GM19372 (cell line): ENCODE results near the gene ZNF587.
"Not testable (repeated sequence)": the region's sequence is repeated elsewhere in the genome, so short reads cannot be mapped to it uniquely, and the experiment has no call there.

Experiments used
- ATAC-seq: cut with Tn5 transposase; IDR thresholded peaks from one replicate; pipeline ENCODE4 v1.9.1; 2021; ENCODE audit warnings: mild to moderate bottlenecking, low read depth, moderate library complexity; ENCODE audit not compliant: unreplicated experiment

The ZNF587 gene

DNA sequence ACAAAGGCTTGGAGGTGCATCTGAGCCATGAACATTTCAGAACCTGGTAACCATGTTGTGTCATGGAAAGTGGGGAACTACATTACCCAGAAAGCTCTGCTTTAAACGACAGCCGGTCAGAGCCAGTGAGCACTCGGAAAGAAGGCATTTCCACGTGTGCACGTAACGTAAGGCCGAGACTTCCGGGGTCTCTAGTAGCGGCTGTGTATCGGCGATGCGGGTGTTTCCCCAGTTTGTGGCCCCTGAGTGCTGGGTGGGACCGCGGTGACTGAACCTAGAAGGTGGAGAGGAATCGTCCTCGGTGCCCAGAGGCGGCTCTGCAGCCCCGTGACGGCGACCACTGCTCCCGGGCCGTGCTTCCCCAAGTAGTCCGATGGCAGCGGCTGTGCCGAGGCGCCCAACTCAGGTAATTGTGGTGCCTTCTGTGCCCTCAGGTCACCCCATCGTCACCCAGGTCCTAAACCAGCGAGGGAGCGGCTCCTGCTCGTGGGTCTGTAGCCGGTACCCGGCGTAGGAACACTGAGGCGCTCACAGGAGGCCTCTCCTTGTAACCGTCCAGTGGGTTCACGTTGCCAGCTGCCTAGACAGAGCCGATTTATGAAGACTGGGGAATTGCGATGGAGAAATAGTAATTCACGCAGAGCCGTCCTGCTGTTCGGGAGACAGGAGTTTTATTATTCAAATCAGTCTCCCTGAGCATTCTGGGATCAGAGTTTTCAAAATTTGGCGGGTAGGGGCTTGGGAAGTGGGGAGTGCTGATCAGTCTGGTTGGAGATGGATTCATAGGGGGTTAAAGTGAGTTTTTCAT is at the start of gene ZNF587:
TSS of gene ZNF587 (plus strand) at position 194 of the 808 bp plus-strand sequence. CDS start at position 374, 180 bp downstream.
- ATAC-seq, result peak; percentile 94

DNA sequence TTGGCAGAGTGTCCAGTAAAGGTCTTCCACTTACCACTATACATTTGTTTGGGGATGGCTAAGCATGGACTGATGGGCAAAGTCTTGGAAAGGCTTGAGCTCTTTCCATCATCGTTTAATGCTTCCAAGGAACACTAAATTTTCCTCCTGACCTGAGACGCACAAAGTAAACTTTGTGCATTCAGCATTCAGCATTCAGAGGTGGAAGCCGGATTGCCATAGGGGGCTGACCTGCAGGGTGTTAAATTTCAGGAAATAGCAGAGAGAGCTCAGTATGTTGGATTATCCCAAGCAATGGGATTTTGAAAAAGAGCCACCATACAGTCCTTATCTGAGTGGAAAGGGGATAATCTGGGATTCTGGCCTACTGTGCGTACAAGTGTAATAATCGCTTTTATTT is 49.0 kb upstream of the ZNF587 start:
- ATAC-seq, result no peak

DNA sequence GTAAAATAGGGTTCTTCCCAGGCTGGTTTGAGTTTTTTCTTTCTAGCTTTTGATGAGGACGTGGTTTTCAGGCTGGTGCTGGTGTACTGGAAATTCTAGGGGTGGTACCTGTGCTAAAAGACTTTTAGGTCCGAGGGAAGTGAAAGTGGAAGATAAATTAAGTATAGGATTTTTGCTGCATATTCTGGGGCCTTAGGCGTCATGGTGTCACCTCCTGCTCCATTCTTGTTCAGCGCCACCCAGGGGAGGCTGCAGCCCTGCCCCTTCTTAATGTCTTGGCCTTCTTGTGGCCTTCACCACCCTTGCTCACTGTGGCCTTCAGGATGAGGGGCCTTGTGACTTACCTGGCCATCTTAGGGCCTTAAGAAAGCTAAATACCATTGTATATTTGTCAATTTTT is 47.4 kb upstream of the ZNF587 start:
- no peak for ATAC-seq

DNA sequence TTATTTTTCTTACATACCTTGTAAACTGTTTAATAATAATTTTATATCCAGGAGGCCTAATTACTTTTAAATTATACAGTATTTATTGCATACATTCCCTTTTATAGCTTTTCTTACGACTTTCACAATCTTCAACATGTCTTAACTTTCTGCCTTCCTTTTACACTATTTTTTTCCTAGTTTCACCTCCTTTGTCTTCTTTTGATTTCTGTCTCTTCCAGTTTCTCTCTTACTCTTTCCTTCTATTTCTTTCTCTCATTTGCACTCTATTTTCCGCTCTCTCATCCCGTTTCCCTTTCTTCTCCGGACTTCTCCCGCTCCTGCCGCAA is 46.4 kb upstream of the ZNF587 start:
- no peak for ATAC-seq

DNA sequence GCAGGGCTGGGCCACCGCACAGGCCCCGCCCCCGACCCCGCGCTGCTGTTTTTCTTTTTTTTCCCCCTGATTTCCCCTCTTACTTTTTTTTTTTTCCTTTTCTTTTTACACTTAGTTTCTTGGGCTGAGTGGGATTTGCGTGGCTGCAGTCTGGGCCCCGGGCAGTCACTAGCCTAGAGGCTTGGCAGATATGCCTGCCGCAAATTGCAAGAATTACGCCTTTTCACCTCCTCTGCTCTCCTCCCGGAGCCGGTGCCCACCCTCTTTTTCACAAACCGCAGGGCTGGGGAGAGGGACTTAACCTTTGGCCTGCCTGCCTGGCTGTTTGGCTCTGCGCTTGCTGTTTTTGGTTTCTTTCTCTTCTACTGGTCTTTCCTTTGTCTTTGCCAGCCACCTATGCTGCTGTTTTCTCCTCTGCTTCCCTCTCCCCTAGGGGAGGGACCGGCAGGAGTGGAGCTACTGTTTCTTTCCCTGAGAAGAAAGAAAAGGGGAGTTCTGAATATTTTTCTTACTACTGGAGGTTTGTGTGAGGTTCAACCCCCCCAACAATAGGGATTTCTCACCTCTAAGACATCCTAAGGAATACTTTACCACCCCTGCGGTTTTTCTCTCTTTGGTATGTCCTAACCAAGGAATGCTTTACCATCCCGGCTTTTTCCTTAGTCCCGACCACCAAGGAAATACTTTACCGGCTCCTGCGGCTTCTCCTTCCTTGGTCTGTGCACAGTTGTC is 45.9 kb upstream of the ZNF587 start:
- ATAC-seq, result no peak

DNA sequence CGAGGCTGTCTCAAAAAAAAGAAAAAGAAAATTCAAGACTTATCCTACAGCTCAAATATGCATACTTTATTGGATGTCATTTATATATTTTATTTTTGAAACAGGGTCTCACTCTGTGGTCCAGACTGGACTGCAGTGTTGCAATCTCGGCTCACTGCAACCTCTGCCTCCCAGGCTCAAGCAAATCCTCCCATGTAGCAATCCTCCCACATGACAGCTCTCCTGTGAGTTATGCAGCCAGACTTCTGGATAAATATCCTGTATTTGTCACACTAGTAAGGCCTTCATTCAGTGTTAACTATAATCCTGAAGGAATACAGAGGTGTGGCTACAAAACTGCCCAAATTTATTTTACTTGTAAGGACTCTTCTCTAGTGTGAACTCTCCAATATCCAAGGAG is 42.1 kb upstream of the ZNF587 start:
- no peak for ATAC-seq

DNA sequence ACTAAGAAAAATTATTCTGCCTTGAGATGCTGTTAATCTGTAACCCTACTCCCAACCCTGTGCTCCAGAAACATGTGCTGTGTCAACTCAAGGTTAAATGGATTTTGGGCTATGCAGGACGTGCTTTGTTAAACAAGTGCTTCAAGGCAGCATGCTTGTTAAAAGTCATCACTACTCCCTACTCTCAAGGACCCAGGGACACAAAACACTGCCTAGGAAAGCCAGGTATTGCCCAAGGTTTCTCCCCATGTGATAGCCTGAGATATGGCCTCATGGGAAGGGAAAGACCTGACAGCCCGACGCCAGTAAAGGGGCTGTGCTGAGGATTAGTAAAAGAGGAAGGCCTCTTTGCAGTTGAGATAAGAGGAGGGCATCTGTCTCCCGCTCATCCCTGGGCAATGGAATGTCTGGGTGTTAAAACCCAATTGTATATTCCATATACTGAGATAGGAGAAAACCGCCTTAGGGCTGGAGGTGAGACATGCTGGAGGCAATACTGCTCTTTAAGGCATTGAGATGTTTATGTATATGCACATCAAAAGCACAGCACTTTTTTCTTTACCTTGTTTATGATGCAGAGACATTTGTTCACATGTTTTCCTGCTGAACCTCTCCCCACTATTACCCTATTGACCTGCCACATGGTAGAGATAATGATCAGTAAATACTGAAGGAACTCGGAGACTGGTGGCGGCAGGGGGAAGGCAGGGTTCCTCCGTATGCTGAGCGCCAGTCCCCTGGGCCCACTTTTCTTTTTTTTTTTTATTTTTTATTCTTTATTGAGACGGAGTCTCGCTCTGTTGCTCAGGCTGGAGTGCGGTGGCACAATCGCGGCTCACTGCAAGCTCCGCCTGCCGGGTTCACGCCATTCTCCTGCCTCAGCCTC is 39.0 kb upstream of the ZNF587 start:
- ATAC-seq, result not testable (repeated sequence)

DNA sequence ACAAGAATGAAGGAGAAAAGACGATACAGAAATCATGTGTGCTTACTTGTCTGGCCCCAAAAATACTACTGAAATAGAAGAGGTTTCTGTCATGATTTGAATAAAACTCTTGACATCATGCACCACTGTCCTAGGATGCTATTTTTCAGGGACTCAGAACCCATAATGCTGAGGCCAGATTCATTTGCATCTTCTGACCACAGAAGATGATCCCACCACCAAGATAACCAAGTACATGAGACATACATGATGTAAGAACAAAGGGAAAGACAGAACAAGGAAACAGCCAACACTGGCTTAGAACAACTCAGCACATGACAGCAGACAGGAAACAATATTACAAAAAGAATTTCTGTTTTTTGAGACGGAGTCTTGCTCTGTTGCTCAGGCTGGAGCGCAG is 37.4 kb upstream of the ZNF587 start:
- ATAC-seq, result no peak

DNA sequence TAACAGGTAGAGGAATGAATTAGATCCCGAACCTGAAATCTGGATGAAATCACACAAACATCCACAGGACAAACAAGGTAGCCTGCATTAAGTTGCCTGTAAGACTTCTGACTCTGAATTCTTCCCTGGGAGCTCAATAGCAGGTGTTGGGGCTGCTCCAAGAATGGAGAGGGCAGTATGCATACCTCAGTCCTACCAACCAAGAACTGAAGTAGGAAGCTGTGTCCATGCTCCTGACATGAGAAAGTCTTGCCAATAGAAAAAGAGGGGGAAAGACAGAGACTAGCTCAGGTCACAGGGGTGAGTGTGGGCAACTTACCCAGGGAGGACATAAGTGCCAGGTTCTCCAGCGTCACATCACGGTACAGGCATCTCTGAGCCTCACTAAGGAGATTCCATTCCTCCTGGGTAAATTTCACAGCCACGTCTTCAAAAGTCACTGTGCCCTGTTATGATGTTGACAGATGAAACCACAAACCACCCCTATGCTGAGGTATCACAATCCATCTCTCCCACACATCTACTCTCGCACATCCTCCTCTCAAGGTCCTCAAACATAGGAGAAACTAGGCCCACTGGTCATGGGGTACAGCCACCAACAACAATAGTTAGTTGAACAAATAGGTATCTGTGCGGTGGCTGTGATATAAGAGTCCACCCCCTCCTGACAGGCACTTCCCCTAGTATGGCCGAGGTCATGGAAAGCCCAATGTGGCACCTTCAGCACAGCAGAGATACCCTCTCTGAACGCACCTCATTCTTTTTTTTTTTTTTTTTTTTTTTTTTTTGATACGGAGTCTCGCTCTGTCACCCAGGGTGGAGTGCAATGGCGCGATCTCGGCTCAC is 36.5 kb upstream of the ZNF587 start:
- not testable (repeated sequence) for ATAC-seq

DNA sequence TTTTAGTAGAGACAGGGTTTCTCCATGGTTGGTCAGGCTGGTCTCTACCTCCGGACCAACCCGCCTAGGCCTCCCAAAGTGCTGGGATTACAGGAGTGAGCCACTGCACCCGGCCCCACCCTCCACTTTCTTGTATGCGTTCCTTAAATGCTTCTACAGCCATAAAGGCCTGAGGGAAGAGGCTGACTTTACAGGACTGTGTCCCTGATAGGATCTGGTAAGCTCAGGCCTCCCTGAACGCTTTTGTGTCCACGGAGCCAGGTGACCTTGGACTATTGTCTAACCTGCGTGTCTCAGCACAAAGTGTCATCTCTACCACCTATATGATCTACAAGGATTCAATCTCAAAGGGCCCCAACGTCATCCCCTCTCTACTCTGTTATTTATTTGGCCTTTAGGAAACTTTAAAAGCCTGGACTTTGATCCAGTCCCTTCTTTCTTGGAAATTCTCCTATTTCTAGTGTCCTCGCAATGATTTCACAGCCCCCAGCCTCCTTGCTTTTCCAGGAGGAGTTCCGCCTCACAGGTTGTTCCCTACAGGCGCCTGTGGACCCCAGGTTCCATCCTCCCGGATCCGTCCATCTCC is 35.6 kb upstream of the ZNF587 start:
- ATAC-seq, result no peak

DNA sequence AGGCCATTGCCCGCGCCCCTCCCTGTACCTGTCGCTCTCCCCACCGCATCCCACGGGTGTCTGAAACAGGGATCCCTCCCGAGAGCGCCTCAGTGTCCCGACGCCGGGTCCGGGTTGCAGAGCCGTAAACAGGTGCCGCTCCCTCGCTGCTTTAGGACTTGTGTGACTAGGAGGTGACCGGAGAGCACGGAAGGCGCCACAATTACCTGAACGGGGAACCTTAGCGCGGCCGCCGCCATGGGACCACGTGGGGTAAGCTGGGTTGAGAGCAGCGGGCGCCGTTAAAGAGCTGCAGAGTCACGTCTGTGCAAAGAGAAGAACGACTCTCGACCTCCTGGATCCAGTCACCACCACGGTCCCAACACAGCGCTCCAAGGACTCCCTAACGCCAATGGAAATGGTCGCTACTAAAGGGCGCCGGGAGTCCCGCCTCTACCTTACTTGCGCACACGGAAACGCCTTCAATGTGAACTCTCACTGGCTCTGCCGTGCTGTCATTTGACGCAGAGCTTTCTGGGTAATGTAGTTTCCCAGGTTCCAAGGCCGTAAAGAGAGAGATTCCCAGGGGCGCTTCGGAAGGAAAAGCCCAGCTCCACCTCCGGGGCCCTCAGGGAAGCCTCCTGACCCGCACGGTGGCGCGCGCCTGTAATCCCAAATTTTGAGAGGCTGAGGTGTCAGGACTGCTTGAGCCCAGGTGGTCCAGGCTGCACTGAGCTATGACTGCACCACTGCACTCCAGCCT is 35.0 kb upstream of the ZNF587 start, which contains the start of gene ZNF552:
TSS of gene ZNF552 (minus strand) at position 409 of the 742 bp plus-strand sequence. CDS start at position 239, 170 bp downstream.
- ATAC-seq, result peak; percentile 60

DNA sequence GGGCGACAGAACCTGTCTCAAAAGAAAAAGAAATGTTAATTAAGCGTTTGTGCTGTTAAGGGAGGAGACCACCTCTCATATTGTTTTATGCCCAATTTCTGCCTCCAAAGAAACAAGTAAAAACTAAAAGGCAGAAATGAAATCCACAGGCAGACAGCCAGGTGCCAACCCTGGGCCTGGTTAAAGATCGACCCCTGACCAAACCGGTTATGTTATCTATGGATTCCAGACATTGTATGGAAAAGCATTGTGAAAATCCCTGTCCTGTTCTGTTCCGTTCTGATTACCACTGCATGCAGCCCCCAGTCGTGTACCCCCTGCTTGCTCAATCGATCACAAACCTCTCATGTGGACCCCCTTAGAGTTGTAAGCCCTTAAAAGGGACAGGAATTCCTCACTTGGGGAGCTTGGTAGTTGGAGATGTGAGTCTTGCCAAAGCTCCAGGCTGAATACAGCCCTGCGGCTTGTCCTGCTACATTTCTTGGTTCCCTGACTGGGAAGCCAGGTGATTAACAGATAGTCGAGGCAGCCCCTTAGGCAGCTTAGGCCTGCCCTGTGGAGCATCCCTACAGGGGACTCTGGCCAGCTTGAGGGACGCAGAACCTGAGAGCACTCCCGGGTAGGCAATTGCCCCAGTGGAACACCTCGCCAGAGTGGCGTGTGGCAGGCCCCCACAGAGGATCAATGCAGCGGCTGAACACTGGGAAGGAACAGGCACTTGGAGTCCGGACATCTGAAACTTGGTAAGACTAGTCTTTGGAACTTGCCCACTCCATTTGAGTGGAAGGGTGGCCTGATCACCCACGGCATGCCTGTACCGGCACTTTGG is 34.2 kb upstream of the ZNF587 start:
- ATAC-seq, result no peak

DNA sequence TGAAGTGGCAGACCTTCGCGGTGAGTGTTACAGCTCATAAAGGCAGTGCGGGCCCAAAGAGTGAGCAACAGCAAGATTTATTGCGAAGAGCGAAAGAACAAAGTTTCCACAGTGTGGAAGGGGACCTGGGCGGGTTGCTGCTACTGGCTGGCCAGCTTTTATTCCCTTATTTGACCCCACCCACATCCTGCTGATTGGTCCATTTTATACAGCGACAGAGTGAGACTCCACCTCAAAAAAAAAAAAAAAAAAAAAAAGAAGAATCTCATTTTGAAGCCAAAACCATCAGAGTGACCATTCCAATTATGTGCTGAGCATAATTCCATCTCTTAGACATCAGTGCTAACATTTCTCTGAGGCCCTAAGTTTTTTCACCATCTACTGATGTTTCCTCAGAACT is 33.0 kb upstream of the ZNF587 start:
- no peak for ATAC-seq

DNA sequence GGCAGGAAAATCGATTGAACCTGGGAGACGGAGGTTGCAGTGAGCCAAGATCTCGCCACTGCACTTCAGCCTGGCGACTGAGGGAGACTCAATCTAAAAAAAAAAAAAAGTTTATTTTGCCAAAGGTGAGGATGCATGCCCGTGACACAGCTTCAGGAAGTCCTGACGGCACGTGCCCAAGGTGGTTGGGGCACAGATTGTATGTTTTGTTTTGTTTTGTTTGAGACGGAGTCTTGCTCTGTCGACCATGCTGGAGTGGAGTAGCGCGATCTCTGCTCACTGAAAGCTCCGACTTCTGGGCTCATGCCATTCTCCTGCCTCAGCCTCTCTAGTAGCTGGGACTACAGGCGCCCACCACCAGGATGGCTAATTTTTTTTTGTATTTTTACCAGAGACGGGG is 31.7 kb upstream of the ZNF587 start:
- no peak for ATAC-seq

DNA sequence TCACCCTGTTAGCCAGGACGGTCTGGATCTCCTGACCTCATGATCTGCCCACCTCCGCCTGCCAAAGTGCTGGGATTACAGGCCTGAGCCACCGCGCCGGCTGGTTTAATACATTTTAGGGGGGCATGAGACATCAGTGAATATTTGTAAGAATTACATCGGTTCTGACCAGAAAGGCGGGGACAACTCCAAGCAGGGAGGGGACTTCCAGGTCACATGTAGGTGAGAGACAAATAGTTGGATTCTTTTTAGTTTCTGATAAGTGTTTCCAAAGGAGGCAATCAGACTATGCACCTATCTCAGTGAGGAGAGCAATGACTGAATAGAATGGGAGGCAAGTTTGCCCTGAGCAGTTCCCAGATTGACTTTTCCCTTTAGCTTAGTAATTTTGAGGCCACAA is 31.3 kb upstream of the ZNF587 start:
- ATAC-seq, result no peak

DNA sequence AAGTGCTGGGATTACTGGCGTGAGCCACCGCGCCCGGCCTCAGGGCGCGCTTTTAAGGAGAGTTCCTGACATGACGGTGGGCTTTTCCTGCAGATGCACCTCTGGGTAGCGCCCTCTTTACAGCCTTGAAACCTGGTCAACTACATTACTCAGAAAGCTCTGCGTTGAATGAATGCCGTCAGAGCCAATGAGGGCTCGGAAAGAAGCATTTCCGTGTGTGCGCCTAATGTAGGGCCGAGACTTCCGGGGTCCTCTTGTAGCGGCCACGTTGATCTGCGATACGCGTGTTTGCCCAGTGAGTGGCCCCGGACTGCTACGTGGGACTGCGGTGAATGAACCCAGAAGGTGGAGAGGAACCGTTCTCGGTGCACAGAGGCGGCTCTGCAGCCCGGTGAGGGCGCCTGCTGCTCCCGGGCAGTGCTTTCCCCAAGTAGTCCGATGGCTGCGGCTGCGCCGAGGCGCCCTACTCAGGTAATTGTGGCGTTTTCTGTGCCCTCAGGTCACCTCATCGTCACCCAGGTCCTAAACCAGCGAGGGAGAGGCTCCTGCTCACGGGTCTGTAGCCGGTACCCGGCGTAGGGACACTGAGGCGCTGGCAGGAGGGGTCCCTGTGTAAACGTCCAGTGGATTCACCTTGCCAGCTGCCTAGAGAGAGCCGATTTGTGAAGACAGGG is 30.0 kb upstream of the ZNF587 start:
- peak; percentile 77 for ATAC-seq

DNA sequence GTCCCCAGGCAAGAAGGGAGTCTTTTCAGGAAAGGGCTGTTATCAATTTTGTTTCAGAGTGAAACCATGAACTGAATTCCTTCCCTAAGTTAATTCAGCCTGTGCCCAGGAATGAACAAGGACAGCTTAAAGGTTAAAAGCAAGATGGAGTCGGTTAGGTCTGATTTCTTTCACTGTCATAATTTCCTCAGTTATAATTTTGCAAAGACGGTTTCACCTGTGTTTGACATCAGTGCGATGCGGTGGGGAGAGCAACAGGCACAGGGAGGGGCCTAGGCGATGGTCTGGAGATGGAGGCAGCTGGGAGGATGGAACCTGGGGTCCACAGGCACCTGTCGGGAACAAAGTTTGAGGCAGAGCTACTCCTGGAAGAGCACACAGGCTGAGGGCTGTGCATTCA is 29.1 kb upstream of the ZNF587 start:
- ATAC-seq, result no peak

DNA sequence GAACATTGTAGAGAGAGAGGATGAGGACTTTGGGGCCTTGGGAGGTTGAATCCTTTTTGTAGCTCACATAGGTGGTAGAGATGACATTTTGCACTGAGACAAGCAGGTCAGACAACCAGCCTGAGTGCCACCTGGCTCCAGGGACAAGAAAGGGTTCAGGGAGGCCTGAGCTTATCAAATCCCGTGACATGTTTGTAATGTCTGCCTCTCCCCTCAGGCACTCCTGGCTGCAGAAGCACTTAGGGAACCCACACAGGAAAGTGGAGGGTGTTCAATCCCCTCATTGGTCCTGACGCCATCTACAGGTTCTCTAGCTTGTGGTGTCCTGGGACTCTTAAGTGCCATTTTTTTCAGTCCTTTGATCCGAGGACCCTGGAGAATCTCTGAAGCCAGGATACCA is 28.6 kb upstream of the ZNF587 start:
- ATAC-seq, result not testable (repeated sequence)
